Measurements from ENCODE around the gene CHRM1.
"Not testable (repeated sequence)": the region's sequence is repeated elsewhere in the genome, so short reads cannot be mapped to it uniquely, and the experiment has no call there.

CHRM1 gene

DNA sequence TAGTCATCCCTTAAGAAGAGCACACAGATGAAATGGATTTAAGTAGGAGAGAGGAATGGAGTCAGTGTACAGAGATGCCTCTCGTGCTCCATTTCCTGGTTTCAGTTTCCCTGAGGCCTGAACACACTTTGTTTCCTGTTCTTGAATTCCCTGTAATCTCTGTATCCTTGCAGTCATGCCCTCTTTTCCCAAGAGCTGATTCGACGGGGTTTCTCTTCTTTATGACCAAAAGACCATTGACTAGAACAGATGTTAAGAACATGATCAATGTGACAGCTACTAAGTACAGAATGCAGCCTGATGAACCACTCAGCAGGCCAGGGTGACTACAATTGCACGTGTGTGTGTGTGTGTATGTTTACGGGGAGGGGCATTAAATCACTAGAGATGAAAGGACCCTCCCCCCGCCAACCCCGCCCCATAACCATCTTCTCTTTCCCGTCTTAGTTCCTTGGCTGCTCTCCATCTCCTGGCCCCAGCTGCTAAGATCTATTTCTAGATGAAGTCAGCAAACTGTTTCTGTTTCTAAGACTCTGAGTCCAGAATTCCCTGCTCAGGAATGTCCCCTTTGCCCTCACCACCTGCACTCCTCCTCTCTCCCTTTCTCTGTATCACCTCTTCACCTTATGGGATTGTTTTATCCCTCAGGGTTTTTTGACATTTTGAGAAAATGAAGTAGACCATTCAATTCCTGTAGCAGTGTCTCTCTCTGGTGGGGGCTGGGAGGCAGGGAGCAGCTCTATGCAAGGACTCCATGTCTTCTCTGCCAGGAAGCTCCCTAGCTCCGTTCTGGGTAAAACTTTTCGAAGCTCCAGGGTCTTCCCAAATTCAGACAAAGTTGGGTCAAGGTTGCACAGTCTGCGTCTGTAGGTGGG lies 37.6 kb upstream of the CHRM1 start:
- peaks cover 25% of the 10 kb centered on the region for H3K27me3 Mint-ChIP-seq (ENCODE audit: low read depth, poor library complexity)
- H3K9me3 Mint-ChIP-seq = peaks cover 3% of the 10 kb centered on the region
- H3K36me3 Mint-ChIP-seq (ENCODE audit: low read depth) = no peaks in the 10 kb centered on the region
- TF ChIP-seq, protein P1, sequence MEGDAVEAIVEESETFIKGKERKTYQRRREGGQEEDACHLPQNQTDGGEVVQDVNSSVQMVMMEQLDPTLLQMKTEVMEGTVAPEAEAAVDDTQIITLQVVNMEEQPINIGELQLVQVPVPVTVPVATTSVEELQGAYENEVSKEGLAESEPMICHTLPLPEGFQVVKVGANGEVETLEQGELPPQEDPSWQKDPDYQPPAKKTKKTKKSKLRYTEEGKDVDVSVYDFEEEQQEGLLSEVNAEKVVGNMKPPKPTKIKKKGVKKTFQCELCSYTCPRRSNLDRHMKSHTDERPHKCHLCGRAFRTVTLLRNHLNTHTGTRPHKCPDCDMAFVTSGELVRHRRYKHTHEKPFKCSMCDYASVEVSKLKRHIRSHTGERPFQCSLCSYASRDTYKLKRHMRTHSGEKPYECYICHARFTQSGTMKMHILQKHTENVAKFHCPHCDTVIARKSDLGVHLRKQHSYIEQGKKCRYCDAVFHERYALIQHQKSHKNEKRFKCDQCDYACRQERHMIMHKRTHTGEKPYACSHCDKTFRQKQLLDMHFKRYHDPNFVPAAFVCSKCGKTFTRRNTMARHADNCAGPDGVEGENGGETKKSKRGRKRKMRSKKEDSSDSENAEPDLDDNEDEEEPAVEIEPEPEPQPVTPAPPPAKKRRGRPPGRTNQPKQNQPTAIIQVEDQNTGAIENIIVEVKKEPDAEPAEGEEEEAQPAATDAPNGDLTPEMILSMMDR (IDR thresholded peaks at IDR 0.05) = no peak
- peaks cover 14% of the 10 kb centered on the region for H3K4me1 Mint-ChIP-seq
- H3K27ac Mint-ChIP-seq = peak overlapping the region; percentile 12
- DNase-seq = peak; percentile 12
- no peak overlapping the region for H3K4me3 Mint-ChIP-seq

DNA sequence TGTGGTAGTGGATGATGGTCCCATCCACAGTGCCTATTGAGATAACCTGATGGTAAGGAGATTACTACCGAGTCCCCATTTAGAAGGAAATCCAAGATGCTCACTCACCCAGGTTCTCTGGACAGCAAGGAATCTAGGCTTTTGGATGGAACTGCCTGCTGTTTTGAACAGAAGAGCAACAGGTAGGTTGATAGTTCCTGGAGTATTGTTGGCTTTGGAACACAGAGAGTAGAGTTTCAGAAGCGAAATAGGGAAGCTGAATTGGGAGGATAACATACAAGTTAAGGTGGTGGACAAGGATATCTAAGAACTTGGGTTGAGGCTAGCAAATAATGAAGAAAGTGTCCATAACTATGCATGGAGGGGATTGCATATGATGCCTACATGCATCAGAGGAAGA lies 36.0 kb upstream of the CHRM1 start:
- Mint-ChIP-seq H3K27me3 (ENCODE audit: low read depth, poor library complexity) (peaks cover 26% of the 10 kb centered on the region), H3K27ac (no peak overlapping the region), H3K4me3 (no peak overlapping the region), H3K4me1 (peaks cover 14% of the 10 kb centered on the region), H3K36me3 (ENCODE audit: low read depth) (no peaks in the 10 kb centered on the region), H3K9me3 (peaks cover 3% of the 10 kb centered on the region)
- DNase-seq = no peak
- TF ChIP-seq, protein P1 (IDR thresholded peaks at IDR 0.05) = no peak

DNA sequence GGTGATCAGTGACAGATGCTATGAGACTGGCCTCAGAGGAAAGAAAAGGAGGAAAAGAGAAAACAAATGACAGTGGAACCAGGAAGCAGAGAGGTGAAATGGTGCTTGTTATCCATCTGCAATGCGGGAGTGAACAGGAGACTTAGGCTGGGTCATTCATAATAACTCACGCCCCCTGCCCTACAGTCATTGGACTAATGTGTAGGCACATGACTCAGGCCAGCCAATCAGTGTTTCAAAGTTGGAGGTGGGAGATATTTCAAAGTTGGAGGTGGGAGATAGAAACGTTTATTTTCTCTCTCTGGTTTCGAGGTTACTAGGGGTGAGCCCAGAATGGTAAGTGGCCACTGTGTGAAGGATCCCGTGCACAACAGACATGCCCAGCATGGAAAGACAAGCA lies 33.3 kb upstream of the CHRM1 start:
- H3K27ac Mint-ChIP-seq = no peak overlapping the region
- H3K36me3 Mint-ChIP-seq (ENCODE audit: low read depth) = no peaks in the 10 kb centered on the region
- no peak for DNase-seq
- TF ChIP-seq, protein P1 (IDR thresholded peaks at IDR 0.05) = no peak
- no peaks in the 10 kb centered on the region for H3K9me3 Mint-ChIP-seq
- H3K27me3 Mint-ChIP-seq (ENCODE audit: low read depth, poor library complexity) = peaks cover 40% of the 10 kb centered on the region
- peaks cover 14% of the 10 kb centered on the region for H3K4me1 Mint-ChIP-seq
- H3K4me3 Mint-ChIP-seq = no peak overlapping the region

DNA sequence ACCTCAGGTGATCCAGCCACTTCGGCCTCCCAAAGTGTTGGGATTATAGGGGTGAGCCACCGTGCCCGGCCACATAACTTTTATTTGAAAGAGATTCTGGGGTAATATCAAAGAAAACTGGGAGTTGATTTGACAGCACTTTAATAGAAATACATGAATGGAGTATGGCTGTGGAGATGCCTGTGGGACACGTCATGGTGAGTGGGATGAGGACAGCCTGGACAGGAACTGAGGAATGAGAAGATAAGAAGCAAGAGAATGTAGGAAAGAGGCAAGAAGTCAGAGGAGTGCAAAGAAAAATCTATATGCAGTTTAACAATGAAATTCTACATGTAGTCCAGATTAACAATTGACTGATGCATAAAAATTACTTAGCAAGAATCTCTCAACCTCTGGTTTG lies 32.6 kb upstream of the CHRM1 start:
- Mint-ChIP-seq H3K9me3 (no peaks in the 10 kb centered on the region), H3K4me3 (no peak overlapping the region), H3K4me1 (peaks cover 7% of the 10 kb centered on the region), H3K36me3 (ENCODE audit: low read depth) (no peaks in the 10 kb centered on the region), H3K27me3 (ENCODE audit: low read depth, poor library complexity) (peaks cover 43% of the 10 kb centered on the region), H3K27ac (no peak overlapping the region)
- no peak for DNase-seq
- TF ChIP-seq, protein P1 (IDR thresholded peaks at IDR 0.05) = no peak

DNA sequence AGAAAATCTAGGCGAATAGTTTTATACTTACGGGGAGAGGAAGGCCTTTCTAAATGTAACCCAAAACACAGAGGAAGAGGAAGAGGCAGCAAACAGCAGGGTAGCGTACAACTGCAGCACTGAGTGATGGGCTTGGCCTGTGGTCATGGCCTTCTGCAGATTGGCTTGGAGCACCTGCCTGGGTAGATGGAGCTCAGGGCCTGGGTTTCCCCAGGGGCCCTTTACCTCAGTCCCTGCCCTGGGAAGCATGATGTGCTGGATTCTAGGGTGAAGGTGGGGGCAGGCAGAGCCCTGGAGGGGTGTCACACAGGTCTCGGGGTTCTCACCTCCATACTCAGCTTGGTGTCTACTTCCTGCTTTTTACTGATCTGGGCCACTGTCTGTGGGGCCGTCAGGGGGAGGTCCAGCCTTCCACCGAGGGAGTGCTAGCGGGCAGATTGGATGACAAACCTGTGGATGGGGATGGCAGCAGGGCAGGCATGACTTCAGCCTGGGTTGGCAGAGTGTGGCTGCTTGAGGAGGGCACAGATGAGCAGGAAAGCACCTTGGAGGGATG lies 27.7 kb upstream of the CHRM1 start:
- Mint-ChIP-seq H3K27ac (no peak overlapping the region), H3K9me3 (peaks cover 4% of the 10 kb centered on the region), H3K4me3 (no peak overlapping the region), H3K4me1 (no peaks in the 10 kb centered on the region), H3K36me3 (ENCODE audit: low read depth) (no peaks in the 10 kb centered on the region), H3K27me3 (ENCODE audit: low read depth, poor library complexity) (peaks cover 34% of the 10 kb centered on the region)
- no peak for DNase-seq
- TF ChIP-seq, protein P1 (IDR thresholded peaks at IDR 0.05) = no peak

DNA sequence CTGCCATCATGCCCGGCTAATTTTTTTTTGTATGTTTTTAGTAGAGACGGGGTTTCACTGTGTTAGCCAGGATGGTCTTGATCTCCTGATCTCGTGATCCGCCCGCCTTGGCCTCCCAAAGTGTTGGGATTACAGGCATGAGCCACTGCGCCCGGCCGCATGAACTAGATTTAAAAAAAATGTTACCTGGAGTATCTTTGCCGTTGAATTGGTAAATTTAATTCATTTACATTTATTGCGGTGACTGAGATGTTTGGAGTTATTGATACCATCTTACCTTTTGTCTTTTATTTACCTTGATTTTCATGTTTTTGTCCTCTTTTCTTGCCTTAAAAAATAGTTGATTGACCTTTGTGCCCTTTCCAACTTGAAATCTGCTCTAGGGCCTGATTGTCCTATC lies 24.4 kb upstream of the CHRM1 start:
- not testable (repeated sequence) for H3K27ac Mint-ChIP-seq; H3K4me3 Mint-ChIP-seq; H3K36me3 Mint-ChIP-seq (ENCODE audit: low read depth); DNase-seq; H3K9me3 Mint-ChIP-seq; H3K4me1 Mint-ChIP-seq
- H3K27me3 Mint-ChIP-seq (ENCODE audit: low read depth, poor library complexity) = peaks cover 35% of the 10 kb centered on the region

DNA sequence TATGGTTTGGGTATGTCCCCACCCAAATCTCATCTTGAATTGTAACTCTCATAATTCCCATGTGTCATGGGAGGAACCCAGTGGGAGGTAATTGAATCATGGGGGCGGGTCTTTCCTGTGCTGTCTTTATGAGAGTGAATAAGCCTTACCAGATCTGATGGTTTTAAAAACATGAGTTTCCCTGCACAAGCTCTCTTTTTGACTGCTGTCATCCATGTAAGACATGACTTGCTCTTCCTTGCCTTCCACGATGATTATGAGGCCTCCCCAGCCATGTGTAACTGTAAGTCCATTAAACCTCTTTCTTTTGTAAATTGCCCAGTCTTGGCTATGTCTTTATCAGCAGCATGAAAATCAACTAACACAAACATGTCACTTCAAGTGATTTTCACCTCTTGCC lies 16.4 kb upstream of the CHRM1 start:
- DNase-seq; H3K4me3 Mint-ChIP-seq; H3K36me3 Mint-ChIP-seq (ENCODE audit: low read depth); H3K4me1 Mint-ChIP-seq; H3K27ac Mint-ChIP-seq: not testable (repeated sequence)
- peaks cover 16% of the 10 kb centered on the region for H3K9me3 Mint-ChIP-seq
- peaks cover 39% of the 10 kb centered on the region for H3K27me3 Mint-ChIP-seq (ENCODE audit: low read depth, poor library complexity)

All from nephron progenitor cell (in vitro differentiated cells).